Measurements from ENCODE around the gene POLK. TPM values are rescaled to one million over a fixed set of nuclear protein-coding genes. Genes with fewer than 3 reads are reported as not detected.
"Not testable (repeated sequence)": the region's sequence is repeated elsewhere in the genome, so short reads cannot be mapped to it uniquely, and the experiment has no call there.

Gene POLK
- total and polyA plus RNA-seq, 2 donors, result 14.1 to 140 TPM

DNA sequence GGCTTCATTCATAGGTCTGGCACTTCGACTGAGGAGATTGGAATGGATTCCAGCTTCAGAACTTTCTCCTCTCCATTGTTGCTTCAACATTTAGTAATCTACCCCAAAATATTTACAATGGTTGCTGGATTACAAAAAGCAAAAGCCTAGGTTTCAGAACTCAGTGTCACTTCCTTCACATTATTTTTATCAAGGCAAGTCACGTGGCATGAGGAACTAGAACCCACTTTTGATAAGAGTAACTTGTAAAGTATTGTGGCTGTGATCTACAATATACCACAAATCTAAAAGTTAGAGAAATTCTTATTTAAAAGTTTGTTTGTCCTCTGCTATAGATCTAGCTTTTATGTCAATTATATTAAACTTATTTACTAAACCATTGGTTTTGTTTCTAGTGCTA is 59.9 kb downstream of the POLK start:
- Histone ChIP-seq H3K4me3 (ENCODE audit: low read depth, low read length) (no peak overlapping the region), H3K36me3 (ENCODE audit: insufficient read depth) (peaks cover 2% of the 10 kb centered on the region), H3K27ac (ENCODE audit: low read depth) (no peak overlapping the region), H3K4me1 (ENCODE audit: insufficient read depth) (no peaks in the 10 kb centered on the region)
- WGBS, result 72% methylated on average over 2 of the region's 2 CpGs
- DNase-seq (ENCODE audit: extremely low spot score), result no peak

DNA sequence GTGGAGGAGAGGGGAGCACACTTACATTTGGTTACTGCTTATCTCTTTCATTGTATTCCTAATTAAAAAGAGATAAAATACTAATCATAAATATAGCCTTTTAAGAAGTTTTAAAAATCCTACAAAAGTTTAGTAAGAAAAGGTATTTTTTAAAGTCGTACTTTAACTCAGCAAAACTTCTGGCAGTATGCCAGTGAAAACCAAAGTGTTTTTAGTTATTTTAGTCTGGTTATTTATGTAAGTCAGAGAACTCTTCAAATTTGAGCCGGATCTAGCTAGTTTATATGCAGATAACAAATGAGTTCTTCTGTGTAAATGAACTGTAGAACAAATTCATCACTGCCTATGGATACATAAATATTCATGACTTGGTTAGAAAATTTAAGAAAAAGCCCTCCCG is 63.1 kb downstream of the POLK start:
- peaks cover 2% of the 10 kb centered on the region for H3K36me3 ChIP-seq (ENCODE audit: insufficient read depth)
- no peaks in the 10 kb centered on the region for H3K4me1 ChIP-seq (ENCODE audit: insufficient read depth)
- no peak overlapping the region for H3K4me3 ChIP-seq (ENCODE audit: low read depth, low read length)
- WGBS, result 27% methylated on average over 3 of the region's 3 CpGs
- H3K27ac ChIP-seq (ENCODE audit: low read depth), result no peak overlapping the region
- DNase-seq (ENCODE audit: extremely low spot score), result no peak

GRCh38 chr5:75578280-75578679 is 66.6 kb downstream of the POLK start:
- not testable (repeated sequence) for DNase-seq (ENCODE audit: extremely low spot score); H3K36me3 ChIP-seq (ENCODE audit: insufficient read depth); H3K4me1 ChIP-seq (ENCODE audit: insufficient read depth); H3K27ac ChIP-seq (ENCODE audit: low read depth); H3K4me3 ChIP-seq (ENCODE audit: low read depth, low read length)
- 95% methylated on average over 8 of the region's 8 CpGs for WGBS

GRCh38 chr5:75584641-75585040 is 73.0 kb downstream of the POLK start:
- 91% methylated on average over 2 of the region's 2 CpGs for whole genome bisulfite sequencing
- no peak for DNase-seq (ENCODE audit: extremely low spot score)

GRCh38 chr5:75588666-75589065 is 77.0 kb downstream of the POLK start:
- no peak overlapping the region for H3K4me3 ChIP-seq (ENCODE audit: low read depth, low read length)
- 60% methylated on average over 3 of the region's 3 CpGs for WGBS

More at GRCh38 chr5:75584641-75585040, 73.0 kb downstream of the POLK start:
- Histone ChIP-seq H3K4me3 (ENCODE audit: low read depth, low read length) (no peak overlapping the region), H3K36me3 (ENCODE audit: insufficient read depth) (peaks cover 2% of the 10 kb centered on the region), H3K27ac (ENCODE audit: low read depth) (no peak overlapping the region), H3K4me1 (ENCODE audit: insufficient read depth) (no peaks in the 10 kb centered on the region)

DNA sequence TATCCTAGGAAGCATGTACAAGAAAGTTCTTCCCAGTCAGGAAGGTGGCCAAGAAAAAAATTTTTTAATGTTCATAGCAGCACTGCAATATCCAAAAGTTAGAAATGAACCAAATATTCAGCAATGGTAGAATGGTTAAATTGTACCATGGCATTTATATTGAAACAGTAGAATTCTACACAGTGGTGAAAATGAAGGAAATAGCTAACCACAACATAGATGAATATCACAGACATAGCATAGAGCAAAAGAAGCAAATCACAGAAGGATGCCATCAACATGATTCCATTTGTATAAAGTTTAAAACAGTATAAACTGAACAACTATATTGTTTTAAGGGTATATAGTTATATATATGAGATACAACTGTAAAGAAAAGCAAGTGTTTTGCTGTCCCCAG is 88.8 kb downstream of the POLK start:
- Histone ChIP-seq H3K36me3 (ENCODE audit: insufficient read depth) (no peaks in the 10 kb centered on the region), H3K4me3 (ENCODE audit: low read depth, low read length) (no peak overlapping the region), H3K27ac (ENCODE audit: low read depth) (no peak overlapping the region), H3K4me1 (ENCODE audit: insufficient read depth) (no peaks in the 10 kb centered on the region)
- no peak for DNase-seq (ENCODE audit: extremely low spot score)

More at GRCh38 chr5:75588666-75589065, 77.0 kb downstream of the POLK start:
- Histone ChIP-seq H3K36me3 (ENCODE audit: insufficient read depth) (peaks cover 2% of the 10 kb centered on the region), H3K4me1 (ENCODE audit: insufficient read depth) (no peaks in the 10 kb centered on the region), H3K27ac (ENCODE audit: low read depth) (no peak overlapping the region)
- no peak for DNase-seq (ENCODE audit: extremely low spot score)

DNA sequence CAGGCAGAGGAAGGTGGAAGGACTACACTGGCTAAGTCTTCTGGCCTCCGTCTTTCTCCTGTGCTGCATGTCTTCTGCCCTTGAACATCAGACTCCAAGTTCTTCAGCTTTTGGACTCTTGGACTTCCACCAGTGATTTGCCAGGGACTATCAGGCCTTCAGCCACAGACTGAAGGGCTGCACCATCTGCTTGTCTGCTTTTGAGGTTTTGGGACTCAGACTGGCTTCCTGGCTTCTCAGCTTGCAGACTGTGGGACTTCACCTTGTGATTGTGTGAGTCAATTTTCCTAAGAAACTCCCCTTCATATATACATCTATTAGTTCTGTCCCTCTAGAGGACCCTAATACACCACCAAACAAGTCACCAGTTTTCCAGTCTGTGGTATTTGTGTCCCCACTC is 89.9 kb downstream of the POLK start:
- Histone ChIP-seq H3K36me3 (ENCODE audit: insufficient read depth) (no peaks in the 10 kb centered on the region), H3K27ac (ENCODE audit: low read depth) (no peak overlapping the region), H3K4me3 (ENCODE audit: low read depth, low read length) (no peak overlapping the region), H3K4me1 (ENCODE audit: insufficient read depth) (no peaks in the 10 kb centered on the region)
- DNase-seq (ENCODE audit: extremely low spot score), result no peak
- WGBS, result 96% methylated on average over 1 of the region's 1 CpG

DNA sequence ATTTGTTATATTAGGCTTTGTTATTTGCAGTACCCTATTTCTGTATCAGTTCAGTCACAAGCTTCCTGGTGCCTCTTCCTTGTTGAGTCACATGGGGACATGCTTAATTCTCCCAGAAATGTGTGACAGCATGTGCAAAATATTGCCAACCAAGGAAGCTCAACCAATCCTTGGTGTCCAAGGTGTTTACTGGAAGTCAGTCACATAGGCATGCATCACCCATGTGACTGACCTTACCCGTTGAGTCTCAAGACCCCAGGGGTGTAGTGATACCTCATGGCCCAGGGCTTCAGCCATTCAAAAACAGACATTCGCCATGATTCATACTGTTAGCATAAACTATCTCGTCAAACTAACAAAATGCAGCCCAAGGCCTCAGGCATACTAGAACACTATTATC is 90.3 kb downstream of the POLK start:
- H3K27ac ChIP-seq (ENCODE audit: low read depth), result no peak overlapping the region
- WGBS, result 87% methylated on average over 3 of the region's 3 CpGs
- no peaks in the 10 kb centered on the region for H3K4me1 ChIP-seq (ENCODE audit: insufficient read depth)
- no peaks in the 10 kb centered on the region for H3K36me3 ChIP-seq (ENCODE audit: insufficient read depth)
- H3K4me3 ChIP-seq (ENCODE audit: low read depth, low read length), result no peak overlapping the region
- no peak for DNase-seq (ENCODE audit: extremely low spot score)

DNA sequence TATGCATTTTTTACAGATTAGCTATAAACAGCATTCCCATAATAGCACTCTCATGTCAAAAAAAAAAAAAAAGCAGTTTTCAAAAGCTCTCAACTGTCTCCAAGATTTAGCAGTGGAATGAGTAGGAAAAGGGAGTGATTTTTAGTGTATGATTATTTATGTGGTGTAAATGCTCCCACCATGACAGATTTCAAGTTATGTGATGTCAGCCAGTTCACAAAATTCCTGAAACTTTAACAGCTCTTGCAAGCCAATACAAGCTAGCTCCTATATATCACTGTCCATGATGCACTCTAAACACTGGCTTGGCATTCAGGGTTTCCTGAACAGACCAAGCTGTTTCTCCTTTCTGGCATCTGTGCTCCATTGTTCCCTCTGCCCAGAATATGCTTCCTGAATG is 91.7 kb downstream of the POLK start:
- no peak for DNase-seq (ENCODE audit: extremely low spot score)
- H3K27ac ChIP-seq (ENCODE audit: low read depth), result no peak overlapping the region
- H3K4me3 ChIP-seq (ENCODE audit: low read depth, low read length), result no peak overlapping the region
- H3K36me3 ChIP-seq (ENCODE audit: insufficient read depth), result no peaks in the 10 kb centered on the region
- H3K4me1 ChIP-seq (ENCODE audit: insufficient read depth), result no peaks in the 10 kb centered on the region

DNA sequence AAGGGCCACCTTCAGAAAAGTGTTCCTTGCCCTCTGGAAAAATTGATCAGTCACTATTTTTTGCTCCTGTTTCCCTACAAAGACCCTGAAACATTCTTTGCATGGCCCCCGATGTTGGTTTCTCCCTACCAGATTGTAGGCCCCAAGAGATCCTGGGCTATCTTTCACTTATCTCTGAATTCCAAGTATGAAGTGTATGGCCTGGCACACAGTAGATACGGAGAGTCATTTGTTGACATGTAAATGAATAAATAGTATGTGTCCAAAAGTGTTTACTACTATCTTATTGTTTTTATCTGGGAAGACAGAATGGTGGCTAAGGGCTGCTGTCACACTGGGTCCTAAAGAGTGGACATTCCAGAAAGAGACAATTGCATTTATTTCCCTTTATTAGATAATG is 92.1 kb downstream of the POLK start:
- no peaks in the 10 kb centered on the region for H3K36me3 ChIP-seq (ENCODE audit: insufficient read depth)
- 73% methylated on average over 2 of the region's 2 CpGs for WGBS
- no peak overlapping the region for H3K27ac ChIP-seq (ENCODE audit: low read depth)
- no peaks in the 10 kb centered on the region for H3K4me1 ChIP-seq (ENCODE audit: insufficient read depth)
- no peak for DNase-seq (ENCODE audit: extremely low spot score)
- H3K4me3 ChIP-seq (ENCODE audit: low read depth, low read length), result no peak overlapping the region

DNA sequence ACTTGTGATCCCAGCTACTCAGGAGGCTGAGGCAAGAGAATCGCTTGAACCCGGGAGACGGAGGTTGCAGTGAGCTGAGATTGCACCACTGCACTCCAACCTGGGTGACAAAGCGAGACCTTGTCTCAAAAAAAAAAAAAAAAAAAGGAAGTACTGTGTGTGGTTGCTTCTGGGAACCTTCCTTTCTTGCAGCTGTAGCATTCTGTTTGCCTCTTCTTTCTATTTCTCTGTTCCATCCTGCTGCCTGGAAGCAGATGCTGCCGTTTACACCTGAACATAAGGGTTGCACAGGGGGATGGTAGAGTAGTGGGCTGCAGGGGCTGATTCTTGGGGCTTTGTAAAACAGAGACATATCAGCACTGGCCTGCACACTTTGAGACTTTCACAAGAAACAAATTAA is 95.7 kb downstream of the POLK start:
- not testable (repeated sequence) for H3K36me3 ChIP-seq (ENCODE audit: insufficient read depth); H3K27ac ChIP-seq (ENCODE audit: low read depth); H3K4me1 ChIP-seq (ENCODE audit: insufficient read depth); H3K4me3 ChIP-seq (ENCODE audit: low read depth, low read length); DNase-seq (ENCODE audit: extremely low spot score)
- 87% methylated on average over 5 of the region's 5 CpGs for WGBS

DNA sequence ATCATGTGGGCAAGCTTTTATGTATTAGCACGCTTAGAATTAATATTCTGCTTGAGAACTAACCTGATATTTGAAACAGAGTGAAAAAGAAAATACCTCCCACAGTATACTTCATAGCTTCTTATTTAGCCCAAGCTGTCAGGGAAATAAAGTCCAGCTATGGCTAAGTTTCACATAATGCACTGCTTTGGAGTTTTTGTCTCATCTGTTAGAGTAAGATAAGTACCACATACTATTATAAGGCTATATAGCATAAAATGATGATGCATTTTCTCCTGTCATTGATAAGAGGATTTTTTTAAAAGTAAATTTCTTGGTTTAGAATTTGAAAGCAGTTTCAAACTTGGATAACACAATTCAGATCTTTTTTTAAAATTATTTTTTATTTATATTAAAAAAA is 97.2 kb downstream of the POLK start:
- DNase-seq (ENCODE audit: extremely low spot score), result no peak
- Histone ChIP-seq H3K27ac (ENCODE audit: low read depth) (no peak overlapping the region), H3K4me1 (ENCODE audit: insufficient read depth) (no peaks in the 10 kb centered on the region), H3K4me3 (ENCODE audit: low read depth, low read length) (no peak overlapping the region), H3K36me3 (ENCODE audit: insufficient read depth) (no peaks in the 10 kb centered on the region)
- 100% methylated on average over 1 of the region's 1 CpG for WGBS

- Histone ChIP-seq H3K4me3 (ENCODE audit: low read depth, low read length) (no peak overlapping the region), H3K4me1 (ENCODE audit: insufficient read depth) (no peaks in the 10 kb centered on the region), H3K36me3 (ENCODE audit: insufficient read depth) (no peaks in the 10 kb centered on the region), H3K27ac (ENCODE audit: low read depth) (no peak overlapping the region)
- DNase-seq (ENCODE audit: extremely low spot score), result no peak
- WGBS, result 87% methylated on average over 5 of the region's 5 CpGs
Observed at GRCh38 chr5:75610201-75610600, 98.5 kb downstream of the POLK start.

GRCh38 chr5:75610859-75611310 is 99.2 kb downstream of the POLK start:
- DNase-seq (ENCODE audit: extremely low spot score); H3K4me1 ChIP-seq (ENCODE audit: insufficient read depth); H3K36me3 ChIP-seq (ENCODE audit: insufficient read depth); H3K27ac ChIP-seq (ENCODE audit: low read depth): not testable (repeated sequence)
- WGBS, result 18% methylated on average over 11 of the region's 11 CpGs
- peak overlapping the region; percentile 53 for H3K4me3 ChIP-seq (ENCODE audit: low read depth, low read length)

All from urinary bladder (tissue), 4 donors.